NB4 (cell line): ENCODE measurements around the gene FRMD1.

Experiments used
- CTCF ChIP-seq: IDR thresholded peaks from one replicate; pipeline ENCODE4 v1.5.1; 2012; ENCODE audit warnings: low read depth, low read length
- POLR2A ChIP-seq: IDR thresholded peaks from 2 replicates; pipeline ENCODE4 v1.6.1; 2011; ENCODE audit warnings: mild to moderate bottlenecking; ENCODE audit not compliant: insufficient read length; ENCODE audit errors: extremely low read depth
- TF ChIP-seq, protein P1 (sequence below): IDR thresholded peaks from 2 replicates; pipeline ENCODE4 v1.6.1; 2011; ENCODE audit warnings: low read depth, low read length

DNA sequence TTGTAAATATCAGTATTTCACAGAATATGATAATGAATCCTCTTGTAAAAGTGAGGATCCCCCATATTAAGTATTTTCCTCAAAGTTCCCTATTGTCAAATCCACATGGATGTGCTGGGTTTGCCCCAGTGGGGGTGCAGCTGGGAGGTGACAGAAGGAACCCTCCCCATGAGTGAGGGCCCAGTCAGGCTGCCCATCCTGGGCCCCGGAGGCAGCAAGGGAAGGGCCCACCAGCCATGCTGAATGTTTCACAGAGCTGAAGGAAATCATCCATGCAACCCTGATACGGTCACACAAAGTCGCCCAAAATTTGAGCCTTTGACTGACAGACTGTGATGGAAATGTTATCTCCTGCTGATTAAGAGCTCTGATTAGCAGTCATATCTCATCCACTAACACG lies 39.7 kb downstream of the FRMD1 start:
- no peak for TF ChIP-seq CTCF
- no peak for TF ChIP-seq POLR2A
- TF ChIP-seq, protein P1, sequence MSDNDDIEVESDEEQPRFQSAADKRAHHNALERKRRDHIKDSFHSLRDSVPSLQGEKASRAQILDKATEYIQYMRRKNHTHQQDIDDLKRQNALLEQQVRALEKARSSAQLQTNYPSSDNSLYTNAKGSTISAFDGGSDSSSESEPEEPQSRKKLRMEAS = no peak
